ENCODE results near the gene RPS6KL1.
A peak's percentile ranks its signal among the peaks of the same experiment; 100 is the strongest.

The RPS6KL1 gene

DNA sequence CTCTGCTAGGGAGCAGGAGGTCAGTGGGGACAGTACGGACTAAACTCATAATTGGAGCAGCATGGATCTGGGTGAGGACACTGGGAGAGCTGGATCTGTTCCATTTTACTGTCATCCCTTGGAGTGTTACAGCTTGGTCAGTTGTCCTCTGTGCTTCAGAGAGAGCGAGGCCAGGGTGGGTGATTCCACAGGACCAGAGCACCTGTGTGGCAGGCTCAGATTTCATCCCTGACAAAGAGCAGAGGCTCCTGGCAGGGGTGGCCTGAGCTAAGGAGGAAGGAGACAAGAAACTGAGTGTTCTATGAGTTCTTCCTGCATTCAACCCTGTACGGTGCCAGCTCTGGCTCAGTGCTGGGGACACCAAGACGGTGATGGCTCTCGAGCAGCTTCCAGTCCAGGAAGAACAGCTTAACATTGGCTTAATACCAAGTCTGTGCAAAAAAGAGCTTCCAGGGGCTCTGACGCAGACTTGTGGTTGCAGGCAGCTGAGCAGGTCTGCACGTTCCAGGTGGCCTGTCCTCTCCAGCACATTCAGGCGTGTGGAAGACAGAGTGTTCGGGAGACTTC, 40.7 kb upstream of the RPS6KL1 start:
- H3K79me2 ChIP-seq (ENCODE audit: insufficient read depth, low read length) = no peaks in the 10 kb centered on the region
- H2AFZ ChIP-seq (ENCODE audit: low read depth, low read length) = no peak overlapping the region
- peak; percentile 35; the same call in 1 of the 3 replicates for ATAC-seq (ENCODE audit: insufficient read depth, low read depth)
- H3K27me3 ChIP-seq (ENCODE audit: insufficient read depth, low read length, poor library complexity) = peaks cover 21% of the 10 kb centered on the region
- no peak overlapping the region for H3K27ac ChIP-seq (ENCODE audit: low read length)
- TF ChIP-seq, protein P1, sequence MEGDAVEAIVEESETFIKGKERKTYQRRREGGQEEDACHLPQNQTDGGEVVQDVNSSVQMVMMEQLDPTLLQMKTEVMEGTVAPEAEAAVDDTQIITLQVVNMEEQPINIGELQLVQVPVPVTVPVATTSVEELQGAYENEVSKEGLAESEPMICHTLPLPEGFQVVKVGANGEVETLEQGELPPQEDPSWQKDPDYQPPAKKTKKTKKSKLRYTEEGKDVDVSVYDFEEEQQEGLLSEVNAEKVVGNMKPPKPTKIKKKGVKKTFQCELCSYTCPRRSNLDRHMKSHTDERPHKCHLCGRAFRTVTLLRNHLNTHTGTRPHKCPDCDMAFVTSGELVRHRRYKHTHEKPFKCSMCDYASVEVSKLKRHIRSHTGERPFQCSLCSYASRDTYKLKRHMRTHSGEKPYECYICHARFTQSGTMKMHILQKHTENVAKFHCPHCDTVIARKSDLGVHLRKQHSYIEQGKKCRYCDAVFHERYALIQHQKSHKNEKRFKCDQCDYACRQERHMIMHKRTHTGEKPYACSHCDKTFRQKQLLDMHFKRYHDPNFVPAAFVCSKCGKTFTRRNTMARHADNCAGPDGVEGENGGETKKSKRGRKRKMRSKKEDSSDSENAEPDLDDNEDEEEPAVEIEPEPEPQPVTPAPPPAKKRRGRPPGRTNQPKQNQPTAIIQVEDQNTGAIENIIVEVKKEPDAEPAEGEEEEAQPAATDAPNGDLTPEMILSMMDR (IDR thresholded peaks at IDR 0.05; ENCODE audit: borderline replicate concordance, extremely low read depth, low read length, poor library complexity, severe bottlenecking) = no peak
- TF ChIP-seq EZH2 (IDR thresholded peaks at IDR 0.05; ENCODE audit: borderline replicate concordance, low read depth, low read length, severe bottlenecking) = no peak
- H3K4me3 ChIP-seq (ENCODE audit: low read depth in 1 of 2, low read length in 2 of 2) = no peak overlapping the region
- H3K9ac ChIP-seq (ENCODE audit: low read depth, low read length) = no peak overlapping the region
- no peak for DNase-seq
- no peaks in the 10 kb centered on the region for H3K36me3 ChIP-seq (ENCODE audit: insufficient read depth, low read length)
- H4K20me1 ChIP-seq (ENCODE audit: insufficient read depth, low read length) = no peaks in the 10 kb centered on the region
- H3K4me2 ChIP-seq (ENCODE audit: insufficient read depth, low read length) = no peak overlapping the region
- H3K4me1 ChIP-seq (ENCODE audit: insufficient read depth, low read length) = no peaks in the 10 kb centered on the region
- no peaks in the 10 kb centered on the region for H3K9me3 ChIP-seq (ENCODE audit: insufficient read depth, low read length, severe bottlenecking)

DNA sequence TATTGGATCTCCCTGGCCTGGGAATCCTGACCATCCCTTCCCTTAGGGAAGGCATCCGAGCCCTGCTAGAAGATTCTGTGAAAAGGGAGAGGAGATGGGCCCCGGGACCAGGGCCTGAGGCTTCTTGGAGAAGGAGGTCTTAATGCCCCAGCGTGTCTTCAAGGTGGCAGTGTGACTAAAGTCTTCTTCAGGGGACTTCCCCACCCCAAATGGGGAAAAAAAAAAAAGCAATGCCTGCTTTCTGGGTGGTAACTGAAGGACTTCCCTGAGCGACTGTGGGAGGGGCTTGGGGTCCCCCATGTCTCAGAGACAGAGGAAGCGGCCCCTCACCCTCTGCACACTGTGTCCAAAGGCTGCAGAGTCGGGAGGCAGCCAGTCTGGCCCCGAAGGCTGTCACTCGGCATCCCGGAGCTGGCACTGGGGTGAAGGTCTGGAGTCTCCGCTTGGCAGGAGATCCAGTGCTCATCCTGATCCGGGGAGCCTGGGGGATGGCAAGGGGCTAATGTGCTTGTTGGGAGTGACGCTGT, 40.2 kb upstream of the RPS6KL1 start:
- DNase-seq (no peak), ATAC-seq (ENCODE audit: insufficient read depth, low read depth) (no peak)
- Histone ChIP-seq H3K79me2 (ENCODE audit: insufficient read depth, low read length) (no peaks in the 10 kb centered on the region), H3K4me2 (ENCODE audit: insufficient read depth, low read length) (no peak overlapping the region), H3K9me3 (ENCODE audit: insufficient read depth, low read length, severe bottlenecking) (no peaks in the 10 kb centered on the region), H3K36me3 (ENCODE audit: insufficient read depth, low read length) (no peaks in the 10 kb centered on the region), H3K4me1 (ENCODE audit: insufficient read depth, low read length) (no peaks in the 10 kb centered on the region), H3K4me3 (ENCODE audit: low read depth in 1 of 2, low read length in 2 of 2) (no peak overlapping the region), H4K20me1 (ENCODE audit: insufficient read depth, low read length) (no peaks in the 10 kb centered on the region), H3K9ac (ENCODE audit: low read depth, low read length) (no peak overlapping the region), H3K27me3 (ENCODE audit: insufficient read depth, low read length, poor library complexity) (peaks cover 21% of the 10 kb centered on the region), H2AFZ (ENCODE audit: low read depth, low read length) (no peak overlapping the region), H3K27ac (ENCODE audit: low read length) (no peak overlapping the region)
- no peak for TF ChIP-seq EZH2 (IDR thresholded peaks at IDR 0.05; ENCODE audit: borderline replicate concordance, low read depth, low read length, severe bottlenecking)
- TF ChIP-seq, protein P1 (IDR thresholded peaks at IDR 0.05; ENCODE audit: borderline replicate concordance, extremely low read depth, low read length, poor library complexity, severe bottlenecking) = no peak

DNA sequence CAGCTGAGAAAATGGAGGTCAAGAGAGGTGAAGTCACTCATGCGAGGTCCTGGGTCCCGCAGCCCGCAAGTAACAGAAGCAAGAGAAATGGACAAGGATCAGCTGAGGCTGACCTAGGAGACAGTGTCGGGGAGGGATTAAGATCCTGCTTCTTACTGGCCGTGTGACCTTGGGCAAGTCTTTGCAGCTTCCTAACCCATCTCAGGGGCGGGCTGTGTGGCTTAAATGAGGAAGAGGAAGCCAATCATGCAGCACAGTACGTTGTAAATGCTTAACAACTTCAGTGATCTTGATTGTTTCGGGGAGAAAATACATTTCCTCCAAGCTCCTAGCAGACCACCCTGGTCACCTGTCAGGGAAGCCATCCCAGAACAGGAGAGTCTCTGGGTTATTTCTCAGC, 39.4 kb upstream of the RPS6KL1 start:
- Histone ChIP-seq H3K36me3 (ENCODE audit: insufficient read depth, low read length) (no peaks in the 10 kb centered on the region), H3K9me3 (ENCODE audit: insufficient read depth, low read length, severe bottlenecking) (no peaks in the 10 kb centered on the region), H3K27ac (ENCODE audit: low read length) (no peak overlapping the region), H3K27me3 (ENCODE audit: insufficient read depth, low read length, poor library complexity) (peaks cover 21% of the 10 kb centered on the region), H3K4me1 (ENCODE audit: insufficient read depth, low read length) (no peaks in the 10 kb centered on the region), H4K20me1 (ENCODE audit: insufficient read depth, low read length) (no peaks in the 10 kb centered on the region), H2AFZ (ENCODE audit: low read depth, low read length) (no peak overlapping the region), H3K4me3 (ENCODE audit: low read depth in 1 of 2, low read length in 2 of 2) (no peak overlapping the region), H3K79me2 (ENCODE audit: insufficient read depth, low read length) (no peaks in the 10 kb centered on the region), H3K9ac (ENCODE audit: low read depth, low read length) (no peak overlapping the region), H3K4me2 (ENCODE audit: insufficient read depth, low read length) (no peak overlapping the region)
- DNase-seq (no peak), ATAC-seq (ENCODE audit: insufficient read depth, low read depth) (no peak)
- no peak for TF ChIP-seq EZH2 (IDR thresholded peaks at IDR 0.05; ENCODE audit: borderline replicate concordance, low read depth, low read length, severe bottlenecking)
- TF ChIP-seq, protein P1 (IDR thresholded peaks at IDR 0.05; ENCODE audit: borderline replicate concordance, extremely low read depth, low read length, poor library complexity, severe bottlenecking) = no peak

Data from DND-41 (cell line).